ENCODE data around the gene MACC1. TPM values are rescaled to one million over a fixed set of nuclear protein-coding genes. Genes with fewer than 3 reads are reported as not detected.

The MACC1 gene
- total and polyA plus RNA-seq, 9 of the 15 experiments (the other 6 are each of a cell fraction or from before 2014, with no cell fraction given) = 5.9 to 30.2 (median 10.4) TPM

DNA sequence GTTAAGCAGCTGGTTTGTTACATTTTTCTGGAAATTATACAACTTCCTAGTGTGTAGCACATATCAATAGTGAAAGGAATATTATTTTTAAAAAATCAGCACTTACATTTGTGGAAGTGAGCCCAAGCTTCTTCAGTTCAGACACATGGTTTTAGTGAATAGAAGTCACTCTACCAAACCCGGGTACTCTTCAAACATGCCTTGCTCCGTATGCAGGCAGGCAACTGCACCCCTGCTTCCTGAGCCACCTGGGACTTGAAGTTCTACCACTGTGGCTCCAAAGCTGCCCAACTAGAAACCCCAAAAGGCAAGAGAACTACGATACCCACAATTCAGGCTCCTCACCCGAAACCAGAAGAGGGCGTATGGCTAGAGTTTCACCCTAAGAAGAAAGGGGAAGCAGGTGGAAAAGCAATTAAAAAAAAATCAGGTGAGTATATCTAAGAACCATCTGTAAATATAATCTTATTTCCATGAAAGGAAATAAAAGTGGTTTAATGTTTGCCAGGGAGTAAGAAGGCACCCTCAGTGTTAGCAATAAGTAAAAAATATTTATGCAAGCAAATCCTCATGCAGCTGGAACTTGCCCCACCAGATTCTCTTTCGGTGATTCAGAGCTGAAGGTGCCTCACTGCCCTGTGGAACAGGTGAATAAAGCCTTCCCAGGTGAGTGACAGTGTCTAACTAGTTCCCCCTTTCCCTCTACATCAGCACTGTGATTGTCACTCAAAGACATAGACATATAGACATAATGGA is at the start of gene MACC1 (continued):
- TF ChIP-seq, protein P1, sequence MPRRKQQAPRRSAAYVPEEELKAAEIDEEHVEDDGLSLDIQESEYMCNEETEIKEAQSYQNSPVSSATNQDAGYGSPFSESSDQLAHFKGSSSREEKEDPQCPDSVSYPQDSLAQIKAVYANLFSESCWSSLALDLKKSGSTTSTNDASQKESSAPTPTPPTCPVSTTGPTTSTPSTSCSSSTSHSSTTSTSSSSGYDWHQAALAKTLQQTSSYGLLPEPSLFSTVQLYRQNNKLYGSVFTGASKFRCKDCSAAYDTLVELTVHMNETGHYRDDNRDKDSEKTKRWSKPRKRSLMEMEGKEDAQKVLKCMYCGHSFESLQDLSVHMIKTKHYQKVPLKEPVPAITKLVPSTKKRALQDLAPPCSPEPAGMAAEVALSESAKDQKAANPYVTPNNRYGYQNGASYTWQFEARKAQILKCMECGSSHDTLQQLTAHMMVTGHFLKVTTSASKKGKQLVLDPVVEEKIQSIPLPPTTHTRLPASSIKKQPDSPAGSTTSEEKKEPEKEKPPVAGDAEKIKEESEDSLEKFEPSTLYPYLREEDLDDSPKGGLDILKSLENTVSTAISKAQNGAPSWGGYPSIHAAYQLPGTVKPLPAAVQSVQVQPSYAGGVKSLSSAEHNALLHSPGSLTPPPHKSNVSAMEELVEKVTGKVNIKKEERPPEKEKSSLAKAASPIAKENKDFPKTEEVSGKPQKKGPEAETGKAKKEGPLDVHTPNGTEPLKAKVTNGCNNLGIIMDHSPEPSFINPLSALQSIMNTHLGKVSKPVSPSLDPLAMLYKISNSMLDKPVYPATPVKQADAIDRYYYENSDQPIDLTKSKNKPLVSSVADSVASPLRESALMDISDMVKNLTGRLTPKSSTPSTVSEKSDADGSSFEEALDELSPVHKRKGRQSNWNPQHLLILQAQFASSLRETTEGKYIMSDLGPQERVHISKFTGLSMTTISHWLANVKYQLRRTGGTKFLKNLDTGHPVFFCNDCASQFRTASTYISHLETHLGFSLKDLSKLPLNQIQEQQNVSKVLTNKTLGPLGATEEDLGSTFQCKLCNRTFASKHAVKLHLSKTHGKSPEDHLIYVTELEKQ (CRISPR knock-in tag; IDR thresholded peaks at IDR 0.05) = no peak
- TF ChIP-seq SNAPC5 (CRISPR knock-in tag; IDR thresholded peaks at IDR 0.05) (no peak), BRD4 (IDR thresholded peaks at IDR 0.05) (no peak), ZNF780A (CRISPR knock-in tag; IDR thresholded peaks at IDR 0.05) (no peak), PRPF4 (IDR thresholded peaks at IDR 0.05; ENCODE audit: insufficient read depth, low read depth, low read length, poor library complexity, severe bottlenecking) (no peak), SRSF1 (IDR thresholded peaks at IDR 0.05; ENCODE audit: low read depth, low read length) (no peak), ZKSCAN1 (IDR thresholded peaks at IDR 0.05; ENCODE audit: low read depth, low read length) (no peak), NFATC3 (IDR thresholded peaks at IDR 0.05) (no peak), ILF3 (IDR thresholded peaks at IDR 0.05; ENCODE audit: borderline replicate concordance) (no peak), RBM14 (IDR thresholded peaks at IDR 0.05; ENCODE audit: borderline replicate concordance, insufficient read depth, low read depth, low read length) (no peak), FOSL1 (tag; conservative IDR thresholded peaks at IDR 0.05) (no peak), ERF (CRISPR knock-in tag; IDR thresholded peaks at IDR 0.05) (no peak), PHB (CRISPR knock-in tag; IDR thresholded peaks at IDR 0.05) (no peak), HDAC2 (IDR thresholded peaks at IDR 0.05) (0 out of 2 replicates have a peak, but pooled peaks have one; percentile 24), ZNF551 (CRISPR knock-in tag; IDR thresholded peaks at IDR 0.05) (no peak), STAT5A (IDR thresholded peaks at IDR 0.05; ENCODE audit: borderline replicate concordance, low read length) (no peak), TARDBP (IDR thresholded peaks at IDR 0.05) (no peak), RFX5 (IDR thresholded peaks at IDR 0.05; ENCODE audit: low read depth, low read length) (no peak), ZNF263 (CRISPR knock-in tag; IDR thresholded peaks at IDR 0.05; ENCODE audit: borderline replicate concordance) (no peak), ELF1 (tag; IDR thresholded peaks at IDR 0.05) (peak; percentile 74), ZNF146 (CRISPR knock-in tag; IDR thresholded peaks at IDR 0.05; ENCODE audit: unreplicated experiment) (no peak)
- TF ChIP-seq, protein P2, sequence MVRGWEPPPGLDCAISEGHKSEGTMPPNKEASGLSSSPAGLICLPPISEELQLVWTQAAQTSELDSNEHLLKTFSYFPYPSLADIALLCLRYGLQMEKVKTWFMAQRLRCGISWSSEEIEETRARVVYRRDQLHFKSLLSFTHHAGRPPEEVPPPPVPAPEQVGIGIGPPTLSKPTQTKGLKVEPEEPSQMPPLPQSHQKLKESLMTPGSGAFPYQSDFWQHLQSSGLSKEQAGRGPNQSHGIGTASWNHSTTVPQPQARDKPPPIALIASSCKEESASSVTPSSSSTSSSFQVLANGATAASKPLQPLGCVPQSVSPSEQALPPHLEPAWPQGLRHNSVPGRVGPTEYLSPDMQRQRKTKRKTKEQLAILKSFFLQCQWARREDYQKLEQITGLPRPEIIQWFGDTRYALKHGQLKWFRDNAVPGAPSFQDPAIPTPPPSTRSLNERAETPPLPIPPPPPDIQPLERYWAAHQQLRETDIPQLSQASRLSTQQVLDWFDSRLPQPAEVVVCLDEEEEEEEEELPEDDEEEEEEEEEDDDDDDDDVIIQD (CRISPR knock-in tag; IDR thresholded peaks at IDR 0.05) = no peak
- TF ChIP-seq, protein P3, sequence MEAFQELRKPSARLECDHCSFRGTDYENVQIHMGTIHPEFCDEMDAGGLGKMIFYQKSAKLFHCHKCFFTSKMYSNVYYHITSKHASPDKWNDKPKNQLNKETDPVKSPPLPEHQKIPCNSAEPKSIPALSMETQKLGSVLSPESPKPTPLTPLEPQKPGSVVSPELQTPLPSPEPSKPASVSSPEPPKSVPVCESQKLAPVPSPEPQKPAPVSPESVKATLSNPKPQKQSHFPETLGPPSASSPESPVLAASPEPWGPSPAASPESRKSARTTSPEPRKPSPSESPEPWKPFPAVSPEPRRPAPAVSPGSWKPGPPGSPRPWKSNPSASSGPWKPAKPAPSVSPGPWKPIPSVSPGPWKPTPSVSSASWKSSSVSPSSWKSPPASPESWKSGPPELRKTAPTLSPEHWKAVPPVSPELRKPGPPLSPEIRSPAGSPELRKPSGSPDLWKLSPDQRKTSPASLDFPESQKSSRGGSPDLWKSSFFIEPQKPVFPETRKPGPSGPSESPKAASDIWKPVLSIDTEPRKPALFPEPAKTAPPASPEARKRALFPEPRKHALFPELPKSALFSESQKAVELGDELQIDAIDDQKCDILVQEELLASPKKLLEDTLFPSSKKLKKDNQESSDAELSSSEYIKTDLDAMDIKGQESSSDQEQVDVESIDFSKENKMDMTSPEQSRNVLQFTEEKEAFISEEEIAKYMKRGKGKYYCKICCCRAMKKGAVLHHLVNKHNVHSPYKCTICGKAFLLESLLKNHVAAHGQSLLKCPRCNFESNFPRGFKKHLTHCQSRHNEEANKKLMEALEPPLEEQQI (IDR thresholded peaks at IDR 0.05) = peak; percentile 32; the same call in 1 of the 2 replicates
